ENCODE data around the gene KNL1.

GRCh38 chr15:40550341-40551037, 43.6 kb upstream of the KNL1 start:
- TF ChIP-seq CTCF (IDR thresholded peaks at IDR 0.05) (no peak), KDM1A (IDR thresholded peaks at IDR 0.05; ENCODE audit: low read depth) (no peak), SMC3 (IDR thresholded peaks at IDR 0.05) (no peak), ZC3H11A (IDR thresholded peaks at IDR 0.05) (no peak), CBX2 (IDR thresholded peaks at IDR 0.05; ENCODE audit: borderline replicate concordance, low read depth) (no peak), CEBPB (IDR thresholded peaks at IDR 0.05) (no peak), ZNF302 (CRISPR knock-in tag; IDR thresholded peaks at IDR 0.05) (no peak), JUN (IDR thresholded peaks at IDR 0.05) (no peak), POLR2A (IDR thresholded peaks at IDR 0.05; ENCODE audit: low read length) (no peak), FOSB (CRISPR knock-in tag; IDR thresholded peaks at IDR 0.05) (no peak), MYC (IDR thresholded peaks at IDR 0.05; ENCODE audit: borderline replicate concordance, low read length) (no peak), E2F6 (IDR thresholded peaks at IDR 0.05; ENCODE audit: borderline replicate concordance, low read depth) (no peak), POLR2AphosphoS2 (conservative IDR thresholded peaks at IDR 0.05; ENCODE audit: low read length) (no peak), MAX (IDR thresholded peaks at IDR 0.05) (no peak)

Measured in A549 (cell line).